Spleen (tissue), 11 donors: ENCODE measurements around the gene NPLOC4. TPM values are rescaled to one million over a fixed set of nuclear protein-coding genes. Genes with fewer than 3 reads are reported as not detected.
A peak's percentile ranks its signal among the peaks of the same experiment; 100 is the strongest.

ENCODE experiments used
- DNase-seq: peaks from one replicate; pipeline ENCODE4 v3.0.0-alpha.2; 2020
- H3K27ac ChIP-seq, 8 donors: fragments of 200-600 bp; sonication (generic) in 7 of 8; 1 replicate in 4 of 8; 2 replicates in 4 of 8; pipeline versions ENCODE4 v1.5.0 to v1.8.0; 2016 to 2021; ENCODE audit warnings: inconsistent platforms in 4 of 8, mild to moderate bottlenecking in 4 of 8, moderate library complexity in 1 of 8
- H3K27me3 ChIP-seq, 7 donors: fragments of 200-600 bp; sonication (generic) in 6 of 7; replicated peaks in 1 of 7; 1 replicate in 4 of 7; 2 replicates in 3 of 7; pipeline versions ENCODE4 v1.5.0 to v1.8.0; 2016 to 2021; ENCODE audit warnings: inconsistent platforms in 3 of 7, mild to moderate bottlenecking in 1 of 7
- H3K36me3 ChIP-seq, 6 donors: fragments of 200-600 bp; sonication (generic) in 5 of 6; 1 replicate in 4 of 6; 2 replicates in 2 of 6; pipeline versions ENCODE4 v1.5.0 to v1.8.0; 2016 to 2021; ENCODE audit warnings: inconsistent platforms in 2 of 6
- H3K4me1 ChIP-seq, 6 donors: fragments of 200-600 bp; sonication (generic) in 5 of 6; 1 replicate in 3 of 6; 2 replicates in 3 of 6; pipeline versions ENCODE4 v1.5.0 to v1.8.0; 2016 to 2021; ENCODE audit warnings: inconsistent platforms in 3 of 6
- H3K4me3 ChIP-seq, 8 donors: fragments of 200-600 bp; sonication (generic) in 7 of 8; 1 replicate in 4 of 8; 2 replicates in 4 of 8; pipeline versions ENCODE4 v1.5.0 to v1.8.0; 2016 to 2021; ENCODE audit warnings: inconsistent platforms in 4 of 8, mild to moderate bottlenecking in 4 of 8, moderate library complexity in 2 of 8
- H3K9me3 ChIP-seq, 8 donors: fragments of 200-600 bp; sonication (generic) in 7 of 8; 1 replicate in 4 of 8; 2 replicates in 4 of 8; pipeline versions ENCODE4 v1.5.0 to v1.8.0; 2016 to 2021; ENCODE audit warnings: inconsistent platforms in 4 of 8
- POLR2A ChIP-seq, 3 donors: fragments of 450-650 bp; IDR thresholded peaks; one replicate each; pipeline ENCODE4 v1.5.1; 2017; ENCODE audit warnings: antibody characterized with exemption in 3 of 3, mild to moderate bottlenecking in 1 of 3
- POLR2AphosphoS5 ChIP-seq, 3 donors: sonication (generic); formaldehyde crosslinking; IDR thresholded peaks; one replicate each; pipeline ENCODE4 v1.5.1; 2017; ENCODE audit warnings: antibody characterized with exemption in 3 of 3
- WGBS, 5 donors: extraction: QIAGEN DNeasy Blood & Tissue Kit in 3 of 5; methylation state at CpG; one replicate each; pipeline versions ENCODE4 v1.1.5 to v1.1.7; 2013 to 2018; 5-methylcytosine and 5-hydroxymethylcytosine counted together
- intact Hi-C: fragments of 100-400 bp; cut with DNase I; formaldehyde crosslinking; loops from one replicate; pipeline ENCODE4 v1.15.0; 2023; ENCODE audit warnings: low total_unique reads
- polyA plus RNA-seq, 3 donors: library from polyadenylated mRNA; stranded (reverse); fragments of 200-250 nt; gene quantifications; one replicate each; pipeline ENCODE4 v1.2.1, GENCODE V29; 2013
- total RNA-seq, 7 donors: library from RNA; depleted of rRNA in 3 of 7; stranded (reverse); fragments of >200 nt in 3 of 7; fragmentation: NEBNext Ultra II Directional in 4 of 7; extraction: Animal tissue kit (Norgen Biotek cat#: 25700) in 4 of 7; gene quantifications; one replicate each; pipeline versions ENCODE4 v1.1.0 to v1.2.1, GENCODE V29; 2016 to 2021
- TF ChIP-seq, protein P1 (sequence below), 11 experiments: fragments of 200-600 bp in 7 of 11; fragments of 450-650 bp in 4 of 11; sonication (generic) in 4 of 11; IDR thresholded peaks in 8 of 11; conservative IDR thresholded peaks in 3 of 11; 1 replicate in 7 of 11; 2 replicates in 4 of 11; pipeline versions ENCODE4 v1.4.0 to v1.8.0; 2016 to 2021; ENCODE audit warnings: antibody characterized with exemption in 11 of 11, inconsistent platforms in 4 of 11, mild to moderate bottlenecking in 1 of 11
- donor health status: healthy with polysubstance abuse.
- donor health status: DM: no; HTN: no; CAD: no; lungs with moderate emphysema.
- donor health status: DM: no; HTN: no; CAD: no.
- donor health status: Bipolar disorder and iron deficiency.
- donor health status: healthy.
- donor health status: DM: no; HTN: no; CAD: no.
- donor health status: DM: yes; HTN: yes; CAD: no.

Gene NPLOC4
- total and polyA plus RNA-seq, 10 donors: 19.3 to 130 (median 81.3) TPM

DNA sequence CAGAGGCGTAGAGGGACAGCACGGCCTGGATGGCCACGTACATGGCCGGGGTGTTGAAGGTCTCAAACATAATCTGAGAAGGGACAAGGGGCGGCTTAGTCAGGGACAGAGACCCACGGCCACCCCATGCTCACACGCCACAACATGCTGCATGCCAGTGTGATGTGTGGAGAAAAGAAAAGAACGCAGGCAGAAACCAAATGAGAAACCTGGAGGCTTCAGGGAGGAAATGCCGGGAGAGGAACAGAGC lies 125.4 kb downstream of the NPLOC4 start:
- H3K27ac ChIP-seq: peak overlapping the region; percentile 88 to 100 (median 100)

DNA sequence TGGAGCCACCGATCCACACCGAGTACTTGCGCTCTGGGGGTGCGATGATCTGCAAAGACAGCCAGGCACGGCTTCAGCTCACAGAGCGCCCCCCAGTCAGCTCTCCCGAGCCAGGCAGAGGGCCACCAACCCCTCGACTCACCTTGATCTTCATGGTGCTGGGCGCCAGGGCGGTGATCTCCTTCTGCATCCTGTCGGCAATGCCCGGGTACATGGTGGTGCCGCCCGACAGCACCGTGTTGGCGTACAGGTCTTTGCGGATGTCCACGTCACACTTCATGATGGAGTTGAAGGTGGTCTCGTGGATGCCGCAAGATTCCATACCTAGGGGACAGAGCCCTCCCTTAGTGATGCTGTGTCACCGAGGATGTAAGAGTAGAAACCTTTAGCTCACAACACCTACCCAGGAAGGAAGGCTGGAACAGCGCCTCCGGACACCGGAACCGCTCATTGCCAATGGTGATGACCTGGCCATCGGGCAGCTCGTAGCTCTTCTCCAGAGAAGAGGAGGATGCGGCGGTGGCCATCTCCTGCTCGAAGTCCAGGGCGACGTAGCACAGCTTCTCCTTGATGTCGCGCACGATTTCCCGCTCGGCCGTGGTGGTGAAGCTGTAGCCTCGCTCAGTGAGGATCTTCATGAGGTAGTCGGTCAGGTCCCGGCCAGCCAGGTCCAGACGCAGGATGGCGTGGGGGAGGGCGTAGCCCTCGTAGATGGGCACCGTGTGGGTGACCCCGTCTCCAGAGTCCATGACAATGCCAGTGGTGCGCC lies 125.9 kb downstream of the NPLOC4 start:
- intact Hi-C loops: no loop called here
- Histone ChIP-seq H3K9me3 (no peaks in the 10 kb centered on the region), H3K4me1 (peaks cover 18 to 68% (median 46%) of the 10 kb centered on the region in 6 donors), H3K27ac (peak overlapping the region; percentile 88 to 100 (median 100)), H3K36me3 (peaks cover 4 to 42% (median 35%) of the 10 kb centered on the region in 6 donors), H3K4me3 (peak overlapping the region; percentile 86 to 99 (median 94)), H3K27me3 (no peaks in the 10 kb centered on the region)
- 0 to 3% (median 1%) methylated on average over 40 to 48 of the region's 48 CpGs for WGBS, 5 donors
- TF ChIP-seq, protein P1, sequence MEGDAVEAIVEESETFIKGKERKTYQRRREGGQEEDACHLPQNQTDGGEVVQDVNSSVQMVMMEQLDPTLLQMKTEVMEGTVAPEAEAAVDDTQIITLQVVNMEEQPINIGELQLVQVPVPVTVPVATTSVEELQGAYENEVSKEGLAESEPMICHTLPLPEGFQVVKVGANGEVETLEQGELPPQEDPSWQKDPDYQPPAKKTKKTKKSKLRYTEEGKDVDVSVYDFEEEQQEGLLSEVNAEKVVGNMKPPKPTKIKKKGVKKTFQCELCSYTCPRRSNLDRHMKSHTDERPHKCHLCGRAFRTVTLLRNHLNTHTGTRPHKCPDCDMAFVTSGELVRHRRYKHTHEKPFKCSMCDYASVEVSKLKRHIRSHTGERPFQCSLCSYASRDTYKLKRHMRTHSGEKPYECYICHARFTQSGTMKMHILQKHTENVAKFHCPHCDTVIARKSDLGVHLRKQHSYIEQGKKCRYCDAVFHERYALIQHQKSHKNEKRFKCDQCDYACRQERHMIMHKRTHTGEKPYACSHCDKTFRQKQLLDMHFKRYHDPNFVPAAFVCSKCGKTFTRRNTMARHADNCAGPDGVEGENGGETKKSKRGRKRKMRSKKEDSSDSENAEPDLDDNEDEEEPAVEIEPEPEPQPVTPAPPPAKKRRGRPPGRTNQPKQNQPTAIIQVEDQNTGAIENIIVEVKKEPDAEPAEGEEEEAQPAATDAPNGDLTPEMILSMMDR (IDR thresholded peaks at IDR 0.05 in 8 of 11, conservative IDR thresholded peaks at IDR 0.05 in 3 of 11): no peak
- TF ChIP-seq POLR2A (IDR thresholded peaks at IDR 0.05) (no peak), POLR2AphosphoS5 (IDR thresholded peaks at IDR 0.05) (peak; percentile 43 to 75 (median 57))
- peak; percentile 89 for DNase-seq

More for the DNA sequence above, 125.4 kb downstream of the NPLOC4 start:
- Histone ChIP-seq H3K36me3 (peaks cover 4 to 42% (median 35%) of the 10 kb centered on the region in 6 donors), H3K4me3 (peak overlapping the region; percentile 86 to 99 (median 94)), H3K9me3 (no peaks in the 10 kb centered on the region), H3K27me3 (no peaks in the 10 kb centered on the region), H3K4me1 (peaks cover 23 to 73% (median 51%) of the 10 kb centered on the region in 6 donors)
- TF ChIP-seq, protein P1 (IDR thresholded peaks at IDR 0.05 in 8 of 11, conservative IDR thresholded peaks at IDR 0.05 in 3 of 11): no peak
- TF ChIP-seq POLR2A (IDR thresholded peaks at IDR 0.05) (no peak), POLR2AphosphoS5 (IDR thresholded peaks at IDR 0.05) (no peak)
- DNase-seq: no peak
- 0 to 2% (median 1%) methylated on average over 9 of the region's 9 CpGs for WGBS, 5 donors
- intact Hi-C loops: no loop called here

DNA sequence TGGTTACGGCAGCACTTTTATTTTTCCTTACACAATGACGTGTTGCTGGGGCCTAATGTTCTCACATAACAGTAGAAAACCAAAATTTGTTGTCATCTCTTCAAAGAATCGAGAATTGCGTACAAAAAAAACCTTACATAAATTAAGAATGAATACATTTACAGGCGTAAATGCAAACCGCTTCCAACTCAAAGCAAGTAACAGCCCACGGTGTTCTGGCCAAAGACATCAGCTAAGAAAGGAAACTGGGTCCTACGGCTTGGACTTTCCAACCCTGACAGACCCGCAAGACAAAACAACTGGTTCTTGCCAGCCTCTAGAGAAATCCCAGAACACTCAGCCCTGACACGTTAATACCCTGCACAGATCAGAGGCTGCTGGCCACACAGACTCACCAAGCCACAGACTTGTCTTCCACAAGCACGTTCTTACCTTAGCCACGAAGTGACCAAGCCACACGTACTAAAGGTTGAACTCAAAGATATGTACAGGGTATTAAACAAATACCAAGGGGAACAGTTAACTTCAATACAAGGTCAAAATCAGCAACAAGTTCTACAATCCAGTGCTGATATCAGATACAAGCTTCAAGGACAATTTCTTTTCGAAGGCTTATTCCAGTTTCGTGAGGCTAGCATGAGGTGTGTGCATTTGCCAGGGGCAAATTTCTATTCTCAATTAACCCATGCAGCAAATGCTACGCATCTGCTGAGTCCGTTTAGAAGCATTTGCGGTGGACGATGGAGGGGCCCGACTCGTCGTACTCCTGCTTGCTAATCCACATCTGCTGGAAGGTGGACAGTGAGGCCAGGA lies 126.7 kb downstream of the NPLOC4 start:
- peak overlapping the region; percentile 88 to 100 (median 100) for H3K27ac ChIP-seq
- peaks cover 4 to 42% (median 35%) of the 10 kb centered on the region in 6 donors for H3K36me3 ChIP-seq
- no peaks in the 10 kb centered on the region for H3K9me3 ChIP-seq
- peak overlapping the region; percentile 86 to 99 (median 94) for H3K4me3 ChIP-seq
- TF ChIP-seq POLR2A (IDR thresholded peaks at IDR 0.05) (no peak), POLR2AphosphoS5 (IDR thresholded peaks at IDR 0.05) (no peak)
- TF ChIP-seq, protein P1 (IDR thresholded peaks at IDR 0.05 in 8 of 11, conservative IDR thresholded peaks at IDR 0.05 in 3 of 11): no peak
- WGBS, 5 donors: 3 to 6% (median 3%) methylated on average over 22 of the region's 22 CpGs
- intact Hi-C loops: no loop called here
- no peaks in the 10 kb centered on the region for H3K27me3 ChIP-seq
- no peak for DNase-seq
- H3K4me1 ChIP-seq: peaks cover 14 to 60% (median 38%) of the 10 kb centered on the region in 6 donors
